ENCODE data around the gene SDK1. TPM values are rescaled to one million over a fixed set of nuclear protein-coding genes. Genes with fewer than 3 reads are reported as not detected.

The SDK1 gene
- total RNA-seq, 3 donors from 2014 or later (not counting 1 experiment from before 2014, with no cell fraction given), result 0.05 to 0.11 TPM; not detected in 1

DNA sequence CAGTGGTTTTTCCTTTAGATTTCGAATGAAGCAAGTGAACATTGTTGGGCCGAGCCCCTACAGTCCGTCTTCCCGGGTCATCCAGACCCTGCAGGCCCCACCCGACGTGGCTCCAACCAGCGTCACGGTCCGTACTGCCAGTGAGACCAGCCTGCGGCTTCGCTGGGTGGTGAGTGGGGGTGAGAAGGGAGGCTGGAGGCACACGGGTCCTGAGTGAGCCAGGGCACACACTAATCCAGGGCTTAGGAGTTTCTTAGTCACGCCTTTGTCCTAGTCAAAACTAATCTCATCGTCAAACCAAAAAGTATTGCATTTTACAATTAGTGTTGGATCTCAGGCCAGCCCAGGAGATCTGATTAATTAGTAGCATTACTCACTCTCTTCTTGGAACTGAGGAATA is 812.2 kb downstream of the SDK1 start:
- Histone ChIP-seq H3K9me3 (ENCODE audit: control insufficient read depth, insufficient read depth, low read length) (no peaks in the 10 kb centered on the region), H3K4me3 (ENCODE audit: low read length) (no peak overlapping the region), H3K36me3 (ENCODE audit: control insufficient read depth, insufficient read depth, low read length) (no peaks in the 10 kb centered on the region), H3K27ac (ENCODE audit: low read length) (no peak overlapping the region), H3K4me1 (ENCODE audit: control insufficient read depth, insufficient read depth, low read length) (no peaks in the 10 kb centered on the region), H3K27me3 (ENCODE audit: control insufficient read depth, insufficient read depth, low read length) (no peaks in the 10 kb centered on the region)
- TF ChIP-seq, protein P1, sequence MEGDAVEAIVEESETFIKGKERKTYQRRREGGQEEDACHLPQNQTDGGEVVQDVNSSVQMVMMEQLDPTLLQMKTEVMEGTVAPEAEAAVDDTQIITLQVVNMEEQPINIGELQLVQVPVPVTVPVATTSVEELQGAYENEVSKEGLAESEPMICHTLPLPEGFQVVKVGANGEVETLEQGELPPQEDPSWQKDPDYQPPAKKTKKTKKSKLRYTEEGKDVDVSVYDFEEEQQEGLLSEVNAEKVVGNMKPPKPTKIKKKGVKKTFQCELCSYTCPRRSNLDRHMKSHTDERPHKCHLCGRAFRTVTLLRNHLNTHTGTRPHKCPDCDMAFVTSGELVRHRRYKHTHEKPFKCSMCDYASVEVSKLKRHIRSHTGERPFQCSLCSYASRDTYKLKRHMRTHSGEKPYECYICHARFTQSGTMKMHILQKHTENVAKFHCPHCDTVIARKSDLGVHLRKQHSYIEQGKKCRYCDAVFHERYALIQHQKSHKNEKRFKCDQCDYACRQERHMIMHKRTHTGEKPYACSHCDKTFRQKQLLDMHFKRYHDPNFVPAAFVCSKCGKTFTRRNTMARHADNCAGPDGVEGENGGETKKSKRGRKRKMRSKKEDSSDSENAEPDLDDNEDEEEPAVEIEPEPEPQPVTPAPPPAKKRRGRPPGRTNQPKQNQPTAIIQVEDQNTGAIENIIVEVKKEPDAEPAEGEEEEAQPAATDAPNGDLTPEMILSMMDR (IDR thresholded peaks at IDR 0.05), result no peak
- Mint-ChIP-seq H3K9me3 (no peaks in the 10 kb centered on the region), H3K27me3 (ENCODE audit: low read depth in 2 of 2) (no peaks in the 10 kb centered on the region), H3K4me3 (no peak overlapping the region), H3K4me1 (no peaks in the 10 kb centered on the region), H3K36me3 (no peaks in the 10 kb centered on the region), H3K27ac (no peak overlapping the region)
- 93% methylated on average over 14 of the region's 14 CpGs for WGBS (ENCODE audit: insufficient coverage)
- intact Hi-C loops (cut with micrococcal nuclease), result no loop called here
- DNase-seq (no peak), ATAC-seq (no peak)

DNA sequence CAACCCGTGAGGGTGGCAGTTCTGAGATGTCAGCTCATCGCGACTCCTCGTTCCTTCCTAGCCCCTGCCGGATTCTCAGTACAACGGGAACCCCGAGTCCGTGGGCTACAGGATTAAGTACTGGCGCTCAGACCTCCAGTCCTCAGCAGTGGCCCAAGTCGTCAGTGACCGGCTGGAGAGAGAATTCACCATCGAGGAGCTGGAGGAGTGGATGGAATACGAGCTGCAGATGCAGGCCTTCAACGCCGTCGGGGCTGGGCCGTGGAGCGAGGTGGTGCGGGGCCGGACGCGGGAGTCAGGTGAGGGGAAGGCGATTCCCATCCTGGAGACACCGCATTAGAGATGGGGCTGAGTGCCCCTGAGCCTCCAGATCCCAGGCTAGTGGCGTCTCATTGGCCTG is 812.9 kb downstream of the SDK1 start:
- H3K36me3 Mint-ChIP-seq, result no peaks in the 10 kb centered on the region
- DNase-seq (no peak), ATAC-seq (no peak)
- no peak overlapping the region for H3K4me3 Mint-ChIP-seq
- TF ChIP-seq, protein P1 (IDR thresholded peaks at IDR 0.05), result no peak
- no peak overlapping the region for H3K27ac Mint-ChIP-seq
- H3K36me3 ChIP-seq (ENCODE audit: control insufficient read depth, insufficient read depth, low read length), result no peaks in the 10 kb centered on the region
- no peaks in the 10 kb centered on the region for H3K27me3 ChIP-seq (ENCODE audit: control insufficient read depth, insufficient read depth, low read length)
- H3K9me3 ChIP-seq (ENCODE audit: control insufficient read depth, insufficient read depth, low read length), result no peaks in the 10 kb centered on the region
- WGBS (ENCODE audit: insufficient coverage), result 96% methylated on average over 25 of the region's 25 CpGs
- H3K4me1 Mint-ChIP-seq, result no peaks in the 10 kb centered on the region
- H3K4me3 ChIP-seq (ENCODE audit: low read length), result no peak overlapping the region
- no peaks in the 10 kb centered on the region for H3K27me3 Mint-ChIP-seq (ENCODE audit: low read depth in 2 of 2)
- no peaks in the 10 kb centered on the region for H3K9me3 Mint-ChIP-seq
- H3K27ac ChIP-seq (ENCODE audit: low read length), result no peak overlapping the region
- intact Hi-C loops (cut with micrococcal nuclease), result no loop called here
- H3K4me1 ChIP-seq (ENCODE audit: control insufficient read depth, insufficient read depth, low read length), result no peaks in the 10 kb centered on the region

GRCh38 chr7:4115442-4115841 is 814.4 kb downstream of the SDK1 start:
- Mint-ChIP-seq H3K9me3 (peaks cover 4 to 9% of the 10 kb centered on the region in 2 donors), H3K27me3 (ENCODE audit: low read depth in 2 of 2) (no peaks in the 10 kb centered on the region), H3K27ac (no peak overlapping the region), H3K4me3 (no peak overlapping the region), H3K4me1 (no peaks in the 10 kb centered on the region), H3K36me3 (peaks cover 11% of the 10 kb centered on the region)
- DNase-seq (no peak), ATAC-seq (no peak)
- Histone ChIP-seq H3K9me3 (ENCODE audit: control insufficient read depth, insufficient read depth, low read length) (no peaks in the 10 kb centered on the region), H3K27me3 (ENCODE audit: control insufficient read depth, insufficient read depth, low read length) (no peaks in the 10 kb centered on the region), H3K4me3 (ENCODE audit: low read length) (no peak overlapping the region), H3K36me3 (ENCODE audit: control insufficient read depth, insufficient read depth, low read length) (no peaks in the 10 kb centered on the region), H3K4me1 (ENCODE audit: control insufficient read depth, insufficient read depth, low read length) (no peaks in the 10 kb centered on the region), H3K27ac (ENCODE audit: low read length) (no peak overlapping the region)
- TF ChIP-seq, protein P1 (IDR thresholded peaks at IDR 0.05), result no peak
- 84% methylated on average over 7 of the region's 7 CpGs for WGBS (ENCODE audit: insufficient coverage)
- intact Hi-C loops (cut with micrococcal nuclease), result no loop called here

DNA sequence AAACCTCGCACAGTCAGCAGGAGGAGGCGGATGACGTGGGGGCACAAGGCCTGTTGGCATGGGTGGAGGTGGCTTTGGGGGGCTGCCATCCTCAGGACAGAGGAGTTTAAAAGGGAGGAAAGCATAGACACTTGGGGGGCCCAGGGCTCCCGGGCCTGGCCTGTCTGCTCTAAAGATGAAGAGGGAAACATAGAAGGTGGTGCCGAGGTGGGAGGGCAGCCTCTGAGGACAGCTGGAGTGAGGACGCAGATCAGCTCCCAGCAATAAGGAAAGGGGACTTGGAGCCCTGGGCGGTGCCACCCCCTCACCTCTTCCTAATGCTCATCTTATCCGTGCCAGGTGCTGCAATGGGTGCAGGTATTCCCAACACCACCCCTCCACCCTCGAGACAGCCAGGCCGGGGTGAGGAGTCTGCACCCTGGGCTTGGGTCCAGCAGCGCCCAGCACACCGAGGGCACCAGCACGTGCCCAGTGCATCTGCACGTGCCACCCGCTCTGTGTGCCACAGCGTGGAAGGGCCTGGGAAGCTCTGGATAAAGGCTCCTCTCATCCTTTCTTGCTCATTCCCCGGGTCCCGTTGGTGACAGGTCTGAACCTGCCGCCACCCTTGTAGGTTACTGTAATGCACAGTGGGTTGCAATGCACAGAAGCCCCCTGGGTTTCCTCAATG is 815.0 kb downstream of the SDK1 start:
- no peaks in the 10 kb centered on the region for H3K4me1 Mint-ChIP-seq
- Histone ChIP-seq H3K4me1 (ENCODE audit: control insufficient read depth, insufficient read depth, low read length) (no peaks in the 10 kb centered on the region), H3K4me3 (ENCODE audit: low read length) (no peak overlapping the region), H3K9me3 (ENCODE audit: control insufficient read depth, insufficient read depth, low read length) (peaks cover 3% of the 10 kb centered on the region), H3K36me3 (ENCODE audit: control insufficient read depth, insufficient read depth, low read length) (no peaks in the 10 kb centered on the region), H3K27me3 (ENCODE audit: control insufficient read depth, insufficient read depth, low read length) (no peaks in the 10 kb centered on the region), H3K27ac (ENCODE audit: low read length) (no peak overlapping the region)
- no peak for DNase-seq
- no peaks in the 10 kb centered on the region for H3K27me3 Mint-ChIP-seq (ENCODE audit: low read depth in 2 of 2)
- no peak overlapping the region for H3K27ac Mint-ChIP-seq
- 89% methylated on average over 19 of the region's 19 CpGs for WGBS (ENCODE audit: insufficient coverage)
- intact Hi-C loops (cut with micrococcal nuclease), result no loop called here
- no peak overlapping the region for H3K4me3 Mint-ChIP-seq
- TF ChIP-seq, protein P1 (IDR thresholded peaks at IDR 0.05), result no peak
- peaks cover 12% of the 10 kb centered on the region for H3K36me3 Mint-ChIP-seq
- ATAC-seq, result no peak
- H3K9me3 Mint-ChIP-seq, result peaks cover 4 to 9% of the 10 kb centered on the region in 2 donors
